CD4-positive, alpha-beta T cell treated with Interleukin-15 for 1 hour (primary cell): ENCODE results near the gene PPP1R1B.
"Not testable (repeated sequence)": the region's sequence is repeated elsewhere in the genome, so short reads cannot be mapped to it uniquely, and the experiment has no call there.

Source experiments
- DNase-seq: peaks from one replicate; pipeline ENCODE4 v3.0.0-alpha.2; 2020

PPP1R1B gene

DNA sequence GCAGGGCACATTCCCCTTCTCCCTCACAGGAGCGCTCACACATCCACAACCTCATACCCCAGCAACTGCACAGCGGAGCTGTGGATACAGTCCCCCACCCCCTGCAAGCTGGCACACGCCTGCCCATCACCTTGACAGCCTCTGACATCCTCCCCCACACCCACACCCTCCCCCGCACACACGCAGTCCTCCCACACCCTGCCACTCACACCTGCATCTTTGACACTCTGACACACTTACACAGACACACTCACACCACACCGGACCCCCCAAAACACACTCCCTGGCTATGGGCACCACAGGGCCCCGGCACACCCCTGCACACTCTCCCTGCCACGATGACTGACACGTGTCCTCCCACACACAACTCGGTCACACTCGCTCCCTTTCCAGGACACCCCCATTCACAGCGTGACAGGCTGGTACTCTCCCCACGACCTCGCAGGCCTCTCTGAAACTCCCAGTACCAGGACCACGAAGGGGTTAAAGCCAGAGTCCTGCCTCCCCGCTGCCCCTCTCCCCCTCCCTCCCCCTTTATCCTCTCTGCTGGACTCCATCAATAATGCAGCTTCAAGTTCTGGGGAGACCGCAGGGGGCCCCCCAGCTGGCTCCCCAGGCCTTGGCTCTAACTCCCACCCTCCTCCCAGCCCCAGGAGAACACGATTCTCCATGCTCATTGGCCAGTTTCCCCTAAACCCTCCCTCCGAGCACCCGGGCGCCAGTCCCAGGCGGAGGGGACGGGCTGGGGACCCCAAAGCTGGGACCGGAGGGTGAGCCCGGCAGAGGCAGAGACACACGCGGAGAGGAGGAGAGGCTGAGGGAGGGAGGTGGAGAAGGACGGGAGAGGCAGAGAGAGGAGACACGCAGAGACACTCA is at the start of gene PPP1R1B:
Gene PPP1R1B (plus strand): TSS at position 782 of the 876 bp plus-strand sequence. CDS start 441 bp downstream, outside the sequence.
- DNase-seq: no peak

- no peak for DNase-seq
Measured at GRCh38 chr17:39578272-39578671, 48.5 kb upstream of the PPP1R1B start.

DNA sequence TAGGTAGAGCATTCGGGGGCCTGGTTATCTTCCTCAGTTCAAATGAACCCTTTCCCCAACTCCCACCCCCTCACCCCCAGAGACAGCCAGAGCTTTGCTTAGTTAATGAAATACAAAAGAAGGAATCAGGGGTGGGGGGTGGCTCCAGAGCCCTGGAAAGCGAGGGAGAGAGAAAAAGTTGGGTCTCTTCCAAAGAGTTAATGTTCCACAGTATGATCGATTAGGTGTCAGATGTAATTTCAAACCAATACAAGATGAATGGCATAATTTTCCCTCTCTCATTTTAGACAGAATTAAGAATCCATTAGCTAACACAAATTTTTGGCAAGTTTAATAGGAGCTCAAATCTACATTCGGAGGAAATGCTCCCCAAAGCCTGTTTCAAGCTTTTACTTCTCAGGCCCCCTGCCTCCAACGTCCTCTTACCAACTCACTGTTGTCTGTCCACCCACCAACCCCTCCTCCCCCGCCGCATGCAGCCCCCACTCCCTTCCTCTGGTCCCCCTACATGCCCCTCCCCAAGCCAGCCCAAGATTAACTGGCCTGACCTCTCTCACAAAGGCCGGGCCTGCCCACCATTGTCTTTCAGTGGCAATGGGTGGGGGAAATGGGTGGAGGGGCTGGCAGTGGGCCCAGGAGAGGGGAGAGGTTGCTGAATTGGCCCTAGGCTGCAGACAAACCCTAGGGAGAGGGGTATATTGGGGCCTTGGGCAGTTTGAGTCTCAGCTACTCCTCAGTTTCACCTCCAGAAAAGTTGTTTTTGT is 47.3 kb upstream of the PPP1R1B start:
- no peak for DNase-seq

GRCh38 chr17:39580082-39580468 is 46.7 kb upstream of the PPP1R1B start:
- DNase-seq: no peak

- no peak for DNase-seq
Measured at GRCh38 chr17:39581071-39581758, 45.5 kb upstream of the PPP1R1B start.

DNA sequence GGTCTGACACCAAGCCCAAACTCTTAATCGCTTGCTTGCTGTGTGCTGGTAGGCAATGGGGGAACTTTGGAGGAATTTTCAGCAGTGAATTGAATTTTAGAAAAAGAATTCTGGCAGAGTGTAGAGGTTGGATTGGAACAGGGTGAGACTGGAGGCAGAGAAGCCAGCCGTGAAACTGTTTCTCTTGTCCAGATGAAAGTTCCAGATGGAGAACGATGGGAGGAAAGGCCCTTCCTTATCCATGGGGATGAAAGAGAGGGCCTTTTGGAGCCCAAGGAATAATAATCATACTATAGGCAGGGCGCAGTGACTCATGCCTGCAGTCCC is 45.0 kb upstream of the PPP1R1B start:
- no peak for DNase-seq

DNA sequence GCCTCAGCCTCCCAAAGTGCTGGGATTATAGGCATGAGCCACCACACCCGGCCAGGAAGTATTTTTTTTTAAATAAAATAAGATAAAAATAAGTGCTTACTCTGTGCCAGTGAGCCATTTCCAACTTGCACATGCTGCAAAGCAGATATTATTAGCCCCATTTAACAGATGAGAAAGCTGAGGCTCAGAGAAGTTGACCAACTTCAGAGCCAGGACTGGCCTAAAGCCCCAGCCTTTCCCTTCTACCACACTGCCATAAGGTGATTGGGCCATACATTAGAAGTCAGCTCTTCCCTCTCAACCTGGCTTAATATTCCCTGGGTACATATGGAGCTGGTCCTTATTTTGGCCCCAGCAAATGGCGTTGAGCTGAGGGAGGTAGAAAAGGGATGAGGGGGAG is 44.1 kb upstream of the PPP1R1B start:
- no peak for DNase-seq

GRCh38 chr17:39590180-39590579 is 36.6 kb upstream of the PPP1R1B start:
- DNase-seq: not testable (repeated sequence)

DNA sequence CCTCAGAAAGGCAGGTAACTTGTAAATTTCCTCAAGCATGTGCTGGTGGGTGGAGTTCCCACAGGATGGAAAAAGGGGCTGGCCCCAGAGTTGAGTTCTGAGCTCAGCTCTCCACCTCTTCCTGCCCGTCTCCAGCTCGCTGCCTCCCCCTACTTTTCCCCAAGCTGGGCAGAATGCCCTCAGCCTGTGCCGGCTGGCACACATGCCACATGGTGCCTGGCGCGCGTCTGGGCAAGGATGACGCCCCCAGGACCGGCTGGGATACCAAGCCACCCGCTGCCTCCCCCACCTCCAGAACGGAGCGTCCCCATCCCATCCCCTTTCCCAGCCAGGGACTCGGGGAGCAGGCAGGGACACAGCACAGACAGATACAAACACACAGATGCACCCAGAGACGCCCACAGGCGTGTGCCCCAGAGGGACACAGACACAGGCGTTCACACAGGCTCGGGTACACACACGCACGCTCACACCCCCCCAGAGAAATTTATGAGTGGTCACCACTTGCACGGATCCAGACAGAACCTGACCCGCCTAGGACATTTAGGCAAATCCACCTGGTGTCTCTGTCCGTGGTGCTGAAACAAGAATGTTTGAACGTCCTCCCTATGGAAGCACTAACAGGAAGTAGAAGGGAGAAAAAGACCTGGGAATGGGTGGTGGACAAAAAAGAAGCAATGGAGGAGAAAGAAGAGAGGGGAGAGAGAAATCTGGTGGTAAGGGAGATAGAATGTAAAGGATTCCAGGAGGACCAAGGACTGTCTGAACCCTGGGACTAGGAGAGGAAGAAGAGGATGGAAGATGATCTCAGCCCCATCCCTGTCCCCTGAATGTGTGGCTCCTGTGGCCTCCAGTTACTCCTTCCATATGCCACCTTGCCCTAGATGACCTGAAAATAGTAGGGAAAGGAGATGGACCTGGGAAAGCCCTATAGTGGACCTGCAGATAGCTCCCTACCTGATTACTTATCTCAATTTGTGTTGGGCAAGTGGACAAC is 34.5 kb upstream of the PPP1R1B start:
- no peak for DNase-seq

GRCh38 chr17:39593371-39593770 is 33.4 kb upstream of the PPP1R1B start:
- DNase-seq: no peak

DNA sequence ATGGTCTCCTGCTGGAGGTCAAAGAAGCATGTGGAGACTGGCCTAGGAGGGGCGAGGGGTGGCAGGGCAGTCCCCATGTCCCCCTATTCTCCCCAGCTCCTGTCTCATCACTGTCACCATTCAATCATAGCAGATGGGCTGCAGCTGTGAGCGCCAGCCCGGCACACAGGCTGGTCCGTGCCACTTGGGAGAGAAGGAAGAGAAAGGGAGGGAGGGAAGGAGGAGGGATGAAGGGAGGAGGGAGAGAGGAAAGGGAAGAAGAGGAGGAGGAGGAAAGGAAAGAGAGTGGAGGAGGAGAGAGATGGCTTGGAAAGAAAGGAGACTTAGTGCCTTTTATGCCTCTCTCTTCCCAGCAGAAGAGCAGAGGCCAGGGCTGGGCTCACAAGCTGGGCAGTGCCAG is 31.5 kb upstream of the PPP1R1B start:
- DNase-seq: no peak

DNA sequence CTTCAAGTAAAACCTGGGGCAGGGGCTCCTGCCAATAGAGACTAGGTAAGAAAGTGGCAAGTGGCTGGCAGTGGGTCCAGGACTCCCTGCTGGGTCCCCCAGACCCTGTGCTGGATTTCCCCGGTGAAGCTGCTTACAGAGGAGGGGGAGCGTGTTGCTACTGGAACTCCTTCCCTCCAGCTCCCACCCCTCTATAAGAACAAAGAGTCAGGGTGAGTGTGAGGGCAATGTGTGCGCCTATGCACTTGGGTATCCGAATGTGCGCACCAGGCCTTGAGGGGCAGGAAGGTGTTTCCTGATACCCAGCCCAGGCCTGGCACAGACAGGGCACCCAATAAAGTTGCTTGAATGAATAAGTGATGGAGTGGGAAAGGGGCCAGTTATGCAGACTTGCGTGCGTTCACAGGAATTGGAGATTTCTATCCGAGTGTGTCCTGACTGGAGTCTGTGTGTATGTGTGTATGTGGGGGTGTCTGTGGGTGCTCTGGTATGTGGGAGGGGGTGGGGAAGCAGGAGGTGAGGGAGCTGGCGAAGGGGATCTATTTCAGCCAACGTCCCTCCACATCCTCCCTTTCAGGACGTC is 30.7 kb upstream of the PPP1R1B start:
- DNase-seq: no peak

- no peak for DNase-seq
Measured at GRCh38 chr17:39596543-39597267, 30.0 kb upstream of the PPP1R1B start.

DNA sequence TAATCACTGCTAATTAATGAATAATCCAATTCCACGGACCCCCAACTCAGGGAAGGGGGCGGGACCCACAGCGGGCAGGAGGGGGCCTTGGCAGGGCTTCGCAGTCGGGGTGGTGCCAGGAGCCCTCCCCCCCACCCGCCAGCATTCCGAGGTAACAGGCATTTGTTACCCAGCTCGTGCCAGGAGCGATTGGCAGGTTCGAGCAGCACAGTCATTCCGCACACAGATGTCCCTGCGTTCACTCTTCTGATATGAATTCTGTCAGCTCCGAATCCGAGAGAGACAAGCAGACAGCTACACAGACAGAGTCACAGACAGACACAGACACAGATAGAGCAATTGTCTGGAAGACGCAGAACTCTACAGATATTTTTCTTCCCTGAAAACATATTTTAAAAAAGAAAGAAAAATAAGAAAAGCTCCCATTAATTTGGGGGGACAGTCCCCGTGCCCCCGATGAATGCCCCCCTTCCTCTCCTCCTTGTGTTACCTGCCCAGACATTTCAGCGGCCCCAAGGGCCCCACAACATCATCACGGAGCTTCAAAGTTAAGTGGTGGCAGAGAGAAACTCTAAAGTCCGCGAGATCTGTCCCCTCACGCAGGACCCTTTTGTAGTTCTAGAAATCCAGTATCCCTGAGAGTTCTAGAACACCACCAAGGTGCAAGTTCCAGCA is 29.2 kb upstream of the PPP1R1B start:
- no peak for DNase-seq

DNA sequence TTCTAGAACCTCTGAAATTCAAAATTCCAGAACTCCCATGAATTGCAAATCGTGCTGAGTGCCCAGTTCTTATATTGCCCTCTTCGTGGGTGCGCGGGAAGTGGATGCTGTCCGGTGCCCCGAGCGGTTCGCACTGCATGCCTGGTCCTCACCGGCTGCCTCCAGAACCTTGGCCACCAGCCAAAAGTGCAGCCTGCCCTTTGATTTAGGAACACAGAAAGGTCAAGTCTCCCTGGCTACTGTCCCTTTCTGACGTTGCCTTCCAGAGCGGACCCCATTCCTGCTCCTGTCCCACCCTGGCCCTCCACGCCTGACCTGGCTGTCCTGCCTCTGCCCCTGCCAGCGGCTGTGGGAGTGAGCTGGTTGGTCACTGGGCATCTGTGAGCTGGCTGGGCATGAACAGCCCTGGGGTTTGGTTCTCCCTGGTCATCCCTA is 28.7 kb upstream of the PPP1R1B start:
- DNase-seq: no peak

DNA sequence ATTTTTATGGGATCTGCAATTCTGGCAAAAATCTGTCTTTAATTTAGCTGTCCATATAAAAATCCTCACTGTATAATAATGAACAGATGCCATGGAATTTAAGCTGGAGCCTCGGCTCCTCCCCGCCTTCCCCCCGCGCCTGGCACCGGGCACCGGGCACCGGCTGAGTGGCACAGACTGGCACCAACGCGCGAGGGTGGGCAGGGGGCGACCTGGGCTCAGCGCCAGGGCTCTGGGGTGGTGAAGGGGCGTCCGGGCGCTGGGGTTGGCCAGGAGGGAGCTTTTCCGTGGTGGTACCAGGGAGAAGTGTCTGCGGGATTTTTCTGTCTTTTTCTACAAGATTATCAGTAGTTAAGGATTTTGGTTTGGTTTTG is 28.1 kb upstream of the PPP1R1B start:
- DNase-seq: no peak

DNA sequence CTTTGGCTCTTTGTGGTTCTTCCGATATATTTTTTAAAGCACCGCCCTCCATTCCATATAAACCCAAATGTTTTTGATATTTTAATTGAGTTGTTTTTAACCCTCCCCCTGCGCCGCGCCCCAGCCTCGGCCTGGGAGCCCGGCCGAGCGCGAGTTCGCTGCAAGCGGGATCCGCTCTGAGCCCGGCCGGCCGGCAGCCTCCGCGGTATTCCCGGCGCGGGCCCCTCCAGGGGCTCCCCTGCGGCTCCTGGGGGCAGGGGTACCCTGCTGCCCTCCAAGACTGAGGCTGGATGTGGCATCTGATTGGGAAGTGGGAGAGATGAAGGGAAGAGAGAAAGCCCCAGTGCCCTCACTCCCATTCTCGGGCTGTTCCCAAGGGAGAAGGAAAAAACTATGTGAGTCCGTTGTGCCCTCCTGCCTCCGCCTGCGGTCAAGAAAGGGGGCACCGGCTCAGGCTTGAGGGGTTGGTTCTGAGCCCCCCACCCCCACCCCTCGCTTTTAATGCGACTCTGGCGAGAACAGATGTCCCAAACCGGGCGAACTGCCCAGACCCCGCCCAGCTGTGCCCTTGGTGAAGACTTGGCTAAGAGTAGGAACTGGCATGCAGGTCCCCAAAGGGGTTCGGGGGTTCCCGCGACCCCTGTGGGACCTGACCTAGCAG is 27.6 kb upstream of the PPP1R1B start:
- DNase-seq: no peak

GRCh38 chr17:39599665-39600231 is 27.0 kb upstream of the PPP1R1B start:
- DNase-seq: no peak

DNA sequence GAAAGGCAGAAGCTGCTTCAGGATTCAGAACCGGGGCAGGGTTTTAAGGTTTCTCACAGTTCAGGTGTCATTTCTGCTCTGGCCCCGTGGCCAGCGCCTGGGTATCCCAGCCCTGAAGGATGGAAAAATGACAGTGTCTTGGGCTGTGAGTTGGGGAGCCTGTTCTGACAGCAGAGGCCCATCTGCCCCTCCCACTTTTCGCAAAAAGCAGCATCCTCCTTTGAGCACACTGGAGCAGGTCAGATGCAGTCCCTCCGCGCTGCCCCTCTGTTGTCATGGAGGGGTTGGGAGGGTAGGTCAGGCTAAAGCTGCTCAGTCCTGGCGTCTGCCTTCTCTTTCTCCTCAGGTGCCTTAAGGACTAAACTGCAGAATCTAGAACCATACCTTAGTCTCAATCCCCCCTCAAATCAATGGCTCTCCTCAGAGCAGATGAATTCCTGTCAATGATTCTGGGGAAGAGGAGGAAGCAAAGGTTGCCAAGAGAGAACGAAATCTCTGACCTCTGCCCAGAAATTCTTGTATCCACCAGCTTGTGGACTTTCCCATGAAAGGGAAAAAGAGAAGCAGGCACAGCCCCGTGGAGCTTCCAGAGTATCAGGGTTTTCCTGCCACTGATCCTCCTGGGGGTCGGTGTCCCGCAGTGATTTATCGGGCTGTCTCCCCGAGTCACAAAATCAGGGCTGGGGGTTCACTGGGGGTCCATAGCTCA is 26.3 kb upstream of the PPP1R1B start:
- no peak for DNase-seq
